NCI-H1092 (cell line): ENCODE data around the gene SNRPA1.

ENCODE experiments used
- DNase-seq: peaks from one replicate; lab custom pipeline; 2025; lab: John Stamatoyannopoulos, UW

Gene SNRPA1

DNA sequence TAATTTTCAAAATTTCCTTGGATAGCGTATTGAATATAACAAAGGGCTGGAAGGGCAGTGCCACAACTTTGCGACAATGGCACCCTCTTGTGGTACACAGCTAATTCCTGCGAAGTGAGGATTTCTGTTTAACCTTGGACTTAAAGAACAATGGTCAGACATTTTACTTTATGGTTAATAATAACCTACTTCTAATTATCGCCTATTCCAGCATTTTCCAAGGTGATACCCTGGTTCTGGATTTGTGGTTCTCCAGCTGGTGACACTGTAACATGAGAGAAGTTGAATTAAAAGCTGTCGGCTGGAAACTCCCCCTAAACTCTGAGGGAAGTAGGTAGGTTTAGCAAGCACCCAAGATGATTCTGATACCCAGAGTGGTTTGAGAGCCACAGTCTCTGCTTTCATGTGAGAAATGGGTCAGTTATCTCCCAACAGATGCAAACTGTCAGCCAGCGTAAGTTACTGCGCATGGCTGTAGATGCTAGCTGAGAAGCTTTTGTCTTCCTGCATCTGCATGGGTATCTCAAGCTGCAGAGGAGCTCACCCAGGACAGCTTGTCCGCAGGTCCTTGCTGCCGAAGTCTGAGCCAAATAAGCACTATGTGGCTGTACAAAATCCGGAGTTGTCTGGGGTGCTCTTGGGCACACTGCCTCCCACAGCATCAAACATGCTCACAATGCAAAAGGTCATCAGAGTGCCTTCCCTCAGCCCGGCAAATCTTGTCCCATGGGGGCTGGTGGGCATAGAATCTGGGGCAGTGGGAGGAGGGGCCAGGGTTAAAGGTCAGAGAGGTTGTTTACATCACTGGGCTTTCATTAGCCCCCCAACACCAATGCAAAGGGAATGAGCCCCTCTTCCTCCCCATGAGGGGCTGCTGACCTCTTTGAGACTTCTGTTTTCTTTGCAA lies 36.6 kb downstream of the SNRPA1 start:
- DNase-seq = no peak

DNA sequence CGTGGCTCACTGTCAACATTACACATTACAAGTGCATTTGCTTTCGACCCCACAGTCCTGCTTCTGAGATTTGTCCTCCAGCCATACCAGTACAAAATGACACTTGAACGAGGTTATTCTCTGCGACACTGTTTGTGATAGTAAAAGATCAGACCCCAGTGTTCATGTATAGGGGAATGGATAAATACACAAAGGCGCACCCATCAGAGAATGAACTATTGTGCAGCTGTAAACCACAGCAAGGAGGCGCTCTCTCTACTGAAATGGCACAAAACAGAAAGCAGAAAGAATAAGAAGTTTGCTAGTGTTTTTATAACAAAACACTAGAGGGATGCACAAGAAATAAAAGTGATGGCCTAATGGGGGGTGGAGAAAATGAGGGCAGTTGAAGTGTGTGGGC lies 38.3 kb downstream of the SNRPA1 start:
- DNase-seq = no peak

DNA sequence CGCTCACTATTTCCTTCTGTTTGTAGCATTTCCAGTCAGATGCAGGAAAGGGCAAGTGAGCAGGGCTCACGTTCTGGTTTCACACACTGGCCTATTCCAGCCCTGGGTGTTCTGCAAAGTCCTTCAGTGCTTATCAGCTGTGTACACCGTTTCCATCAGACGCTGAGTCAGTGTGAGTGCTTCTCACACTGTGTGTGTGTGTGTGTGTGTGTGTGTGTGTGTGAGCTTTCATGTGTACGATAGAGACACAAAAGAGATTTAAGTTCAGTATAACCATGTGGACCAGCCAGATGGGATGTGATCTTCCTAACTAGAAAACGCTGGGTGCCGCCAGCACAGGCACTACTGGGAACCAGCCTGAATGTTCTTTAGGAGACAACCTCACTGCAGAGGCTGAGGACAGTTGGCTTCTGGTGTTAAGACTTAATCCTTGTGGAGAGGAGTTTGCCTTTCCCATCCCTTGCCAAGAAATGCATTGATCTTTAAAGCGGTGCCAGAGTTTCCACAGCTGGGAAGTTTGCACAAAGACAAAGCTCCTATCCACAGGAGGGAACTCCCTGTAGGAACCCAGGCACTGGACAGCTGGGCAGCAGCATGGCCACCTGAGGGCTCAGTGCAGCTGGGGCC lies 39.3 kb downstream of the SNRPA1 start:
- DNase-seq = no peak

DNA sequence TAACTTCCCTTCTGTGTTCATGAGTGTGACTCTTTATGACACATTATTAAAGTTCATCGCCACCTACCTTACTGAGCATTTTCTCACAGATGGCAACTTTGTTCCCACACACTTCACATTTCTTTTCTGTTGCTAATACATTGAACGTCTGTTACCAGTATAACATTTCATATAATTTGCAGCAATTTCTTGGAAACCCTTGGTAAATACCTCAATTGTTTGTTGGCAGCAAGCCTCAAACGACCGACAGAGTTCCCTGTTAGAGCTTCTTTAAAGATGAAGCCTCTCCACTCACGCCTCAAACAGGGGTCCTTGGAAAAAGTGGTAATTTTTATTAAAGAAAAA lies 40.0 kb downstream of the SNRPA1 start:
- DNase-seq = no peak

DNA sequence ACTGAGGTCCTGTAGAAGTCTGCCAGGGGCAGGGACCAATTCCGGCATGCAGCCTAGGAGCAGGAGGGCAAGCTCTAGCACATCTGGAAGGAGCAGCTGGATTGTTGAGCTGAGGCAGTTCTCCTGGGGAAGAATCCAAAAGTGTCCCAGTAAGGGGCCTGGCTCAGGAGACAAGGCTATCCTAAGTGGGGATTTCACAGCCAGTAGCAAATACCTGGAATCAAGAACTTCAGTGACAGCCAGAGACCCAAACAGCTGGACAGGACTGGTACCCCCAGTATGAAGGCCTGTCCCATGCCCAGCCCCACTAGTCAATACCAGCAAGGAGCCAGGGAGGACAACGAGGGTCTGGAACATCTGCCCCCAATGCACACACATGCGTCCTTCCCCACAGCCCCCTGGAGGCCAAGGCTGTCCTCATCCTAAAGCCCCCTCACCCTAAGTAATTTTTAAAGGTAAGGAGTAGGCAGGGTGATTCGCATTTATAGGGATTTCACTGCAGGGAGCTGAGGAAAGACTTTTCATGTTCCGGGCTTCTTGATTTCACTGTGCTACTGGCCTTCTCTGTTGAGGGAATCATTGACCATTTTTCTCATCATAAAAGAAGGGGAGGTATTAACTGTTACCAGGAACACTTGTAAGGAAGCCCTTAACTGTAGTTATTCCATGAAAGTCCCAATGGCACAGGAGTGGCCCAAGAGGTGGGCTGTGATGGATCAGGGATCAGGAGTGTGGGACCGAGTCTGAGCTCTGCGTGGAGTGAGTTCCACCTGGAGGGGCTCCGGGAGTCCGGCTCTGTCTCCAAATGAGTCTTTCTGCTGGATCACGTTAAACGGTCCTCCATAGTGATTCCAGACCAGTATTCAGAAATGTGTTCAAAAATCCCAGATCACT lies 40.6 kb downstream of the SNRPA1 start:
- DNase-seq = no peak

DNA sequence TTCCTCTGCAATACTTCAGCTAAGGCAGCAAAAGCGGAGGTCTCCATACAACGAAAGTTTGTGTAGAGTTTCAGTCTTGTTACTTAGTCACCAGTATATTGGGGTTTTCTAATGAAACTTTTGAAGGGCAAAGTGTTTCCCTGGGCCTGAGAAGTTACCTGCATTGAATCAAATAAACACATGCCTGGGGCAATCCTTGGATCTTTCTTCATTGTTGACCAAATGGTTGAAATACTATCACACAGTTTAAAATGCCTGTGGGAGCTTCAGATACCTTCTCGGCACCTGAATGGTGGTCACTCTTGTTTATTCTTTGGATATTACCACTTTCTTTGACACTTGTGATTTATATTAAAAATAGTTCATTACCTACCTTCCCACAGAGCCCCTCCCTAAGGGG lies 42.2 kb downstream of the SNRPA1 start:
- no peak for DNase-seq

DNA sequence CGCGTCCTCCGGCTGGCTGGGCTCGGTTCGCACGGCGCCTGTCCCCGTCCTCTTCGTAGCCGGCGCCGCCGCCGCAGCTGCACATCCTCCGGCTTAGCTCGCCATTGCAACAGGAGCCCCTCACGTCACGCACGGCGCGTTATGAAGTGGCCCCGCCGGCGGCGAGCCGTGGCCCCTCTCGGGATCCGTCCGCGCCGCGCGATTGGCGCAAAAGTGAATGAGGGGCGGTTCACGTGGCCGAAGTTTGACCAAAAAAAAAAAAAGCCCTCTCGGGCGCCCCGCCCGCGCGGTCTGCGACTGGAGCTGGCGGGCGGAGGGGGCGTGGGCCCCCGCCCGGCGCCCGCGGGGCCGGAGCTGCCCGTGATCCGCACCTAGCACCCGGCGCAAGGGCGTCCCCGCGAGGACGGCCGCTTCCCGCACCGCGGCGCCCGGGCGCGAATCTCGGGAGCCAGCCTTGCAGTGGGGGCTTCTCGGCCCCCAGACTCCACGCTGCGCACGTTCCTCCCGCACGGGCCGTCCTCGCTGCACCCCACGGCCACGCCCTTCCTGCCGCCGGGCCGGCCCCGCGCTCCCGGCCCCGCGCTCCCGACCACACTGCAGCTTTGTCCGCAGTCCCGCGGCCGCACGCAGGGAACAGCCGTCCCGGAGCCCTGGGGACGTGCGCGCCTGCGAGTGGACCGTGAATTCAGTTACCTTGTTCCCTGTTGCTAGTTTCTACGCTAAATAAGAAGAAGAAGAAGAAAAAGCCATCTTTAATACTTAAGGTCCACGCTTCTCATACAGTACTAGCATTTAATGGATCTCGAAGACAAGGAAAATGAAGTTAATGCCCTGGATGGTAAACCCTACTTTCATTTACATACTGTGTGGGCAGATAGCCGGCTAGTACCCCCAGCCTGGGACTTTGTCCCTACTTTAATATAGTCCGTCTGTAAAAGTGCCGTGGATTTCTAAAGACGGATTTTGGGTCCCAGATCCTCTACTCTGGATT lies 42.9 kb downstream of the SNRPA1 start, which contains the start of gene CHSY1:
TSS of gene CHSY1 (minus strand) at position 219 of the 991 bp plus-strand sequence. CDS start 592 bp downstream, outside the sequence.
- DNase-seq = peak; percentile 55

DNA sequence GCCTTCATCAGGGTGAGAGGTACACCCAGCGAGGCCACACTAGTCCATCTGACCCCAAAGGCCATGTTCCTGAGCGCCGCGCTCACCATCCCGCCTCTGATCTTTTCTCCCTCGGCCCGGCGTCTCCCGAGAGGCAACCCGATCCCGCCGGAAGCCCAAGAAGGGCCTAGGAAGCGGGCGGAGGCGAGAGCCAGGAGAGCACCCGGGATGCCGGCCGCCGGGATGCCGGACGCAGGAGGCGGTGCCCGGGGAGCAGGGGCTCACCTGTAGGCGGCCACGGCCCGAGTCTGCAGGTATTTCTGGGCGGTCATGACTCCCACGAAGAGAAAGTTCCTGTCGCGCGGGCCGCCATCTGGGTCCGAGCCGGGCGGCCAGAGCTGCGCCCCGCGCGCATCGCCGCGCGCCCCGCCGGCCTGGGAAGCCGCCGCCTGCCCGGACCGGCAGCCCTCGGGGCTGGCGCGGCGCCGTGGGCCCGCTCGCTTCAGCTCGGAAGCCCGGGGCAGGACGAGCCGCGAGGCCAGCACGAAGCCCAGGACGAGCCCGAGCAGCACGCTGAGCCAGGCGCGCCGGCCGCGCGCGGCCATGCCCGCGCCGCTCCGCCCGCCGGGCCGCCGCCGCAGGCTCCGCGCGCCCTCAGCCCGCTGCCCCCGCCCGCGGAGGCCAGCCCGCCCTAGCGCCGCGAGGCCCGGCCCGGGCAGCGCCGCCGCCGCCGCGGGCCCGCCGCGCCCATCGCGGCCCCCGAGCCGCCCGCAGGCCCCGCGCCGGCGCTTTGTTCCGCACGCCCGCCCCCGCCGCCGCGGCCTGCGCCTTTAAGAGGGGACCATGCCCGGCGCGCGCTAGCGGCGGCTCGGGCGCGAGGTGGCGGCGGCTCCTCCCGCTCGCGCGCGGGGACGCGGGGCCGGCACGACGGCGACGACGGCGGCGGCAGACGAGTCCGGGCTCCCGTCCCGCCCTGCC lies 43.9 kb downstream of the SNRPA1 start:
- no peak for DNase-seq

DNA sequence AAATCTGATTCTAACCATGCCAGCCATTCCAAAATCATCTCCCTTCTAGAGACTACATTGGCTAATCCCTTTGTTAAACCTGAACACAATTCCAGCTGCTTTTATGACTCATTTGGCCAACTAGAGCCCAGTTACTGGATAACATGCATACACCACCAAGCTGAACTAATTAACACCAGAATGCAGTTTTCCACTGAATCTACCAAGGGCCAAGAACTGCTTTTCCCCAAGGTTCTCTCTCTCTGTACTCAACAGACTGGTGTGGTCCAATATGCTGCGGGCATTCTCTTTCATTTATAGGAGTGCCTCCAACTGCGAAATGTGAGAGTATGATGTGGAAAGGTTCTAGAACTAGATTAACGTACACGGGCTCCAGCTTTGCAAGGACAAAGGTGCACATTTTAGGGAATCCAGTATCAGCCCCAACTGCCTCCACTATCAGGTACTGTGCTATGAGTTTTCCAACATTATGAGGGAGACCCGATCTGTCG lies 44.7 kb downstream of the SNRPA1 start:
- DNase-seq = no peak

DNA sequence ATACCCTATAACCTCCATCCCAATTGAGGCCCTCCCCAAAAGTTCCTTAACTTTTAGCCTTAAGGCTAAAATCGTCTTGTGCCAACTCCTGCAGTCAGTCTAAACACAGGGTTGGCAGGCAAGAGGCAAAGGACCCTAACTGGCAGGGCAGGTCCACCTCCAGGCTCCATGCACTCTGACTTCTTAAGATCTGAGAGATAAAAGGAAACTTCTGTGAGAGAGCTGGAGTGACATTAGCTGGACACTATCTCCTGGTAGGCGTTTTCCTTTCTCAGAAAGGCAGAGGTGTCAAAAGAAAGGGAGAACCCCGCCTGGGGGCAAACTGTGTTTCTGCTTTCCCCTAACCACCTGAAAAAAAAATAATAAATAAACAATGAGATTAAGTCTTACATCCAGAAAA lies 46.8 kb downstream of the SNRPA1 start:
- no peak for DNase-seq

DNA sequence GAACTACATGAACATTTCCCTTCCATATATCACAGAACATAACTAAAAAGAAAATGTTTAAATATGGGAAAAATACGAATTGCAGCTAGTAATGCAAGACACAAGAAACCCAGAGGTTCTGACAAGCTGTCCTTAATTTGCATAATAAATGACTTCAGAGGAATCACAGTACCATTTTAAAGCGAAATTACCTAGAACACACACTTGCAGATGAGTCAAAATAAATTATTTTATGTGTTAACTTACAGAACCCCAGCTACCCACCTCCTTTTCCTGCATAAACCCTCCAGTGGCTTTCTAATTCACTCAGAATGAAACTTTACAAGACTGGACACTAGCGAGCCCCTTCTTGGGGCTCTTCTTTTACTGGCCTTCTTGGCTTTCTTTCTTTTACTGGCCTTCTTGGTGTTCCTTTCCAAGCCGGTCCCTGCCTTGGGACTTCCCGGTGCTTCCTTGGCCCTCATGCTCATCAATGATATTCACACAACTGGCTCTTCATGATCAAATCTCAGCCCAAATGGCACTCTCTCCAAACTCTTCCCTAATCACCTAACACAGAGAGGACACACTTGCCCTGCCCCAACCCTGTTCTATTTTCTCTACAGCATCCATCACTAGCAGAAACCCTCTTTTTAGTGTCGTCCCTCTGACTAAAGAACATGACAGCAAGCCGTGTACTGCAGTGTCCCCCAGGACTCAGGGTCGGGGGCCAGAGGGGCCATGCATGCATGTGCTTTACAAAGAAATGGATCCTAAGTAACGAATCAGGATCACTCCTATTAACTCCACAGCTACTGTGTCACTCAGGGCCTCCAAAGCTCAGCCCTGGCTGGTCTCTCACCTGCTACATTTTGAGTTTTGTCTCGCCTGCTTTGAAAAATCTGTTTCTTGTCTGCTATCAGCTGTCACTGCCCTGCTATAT lies 48.0 kb downstream of the SNRPA1 start:
- no peak for DNase-seq

DNA sequence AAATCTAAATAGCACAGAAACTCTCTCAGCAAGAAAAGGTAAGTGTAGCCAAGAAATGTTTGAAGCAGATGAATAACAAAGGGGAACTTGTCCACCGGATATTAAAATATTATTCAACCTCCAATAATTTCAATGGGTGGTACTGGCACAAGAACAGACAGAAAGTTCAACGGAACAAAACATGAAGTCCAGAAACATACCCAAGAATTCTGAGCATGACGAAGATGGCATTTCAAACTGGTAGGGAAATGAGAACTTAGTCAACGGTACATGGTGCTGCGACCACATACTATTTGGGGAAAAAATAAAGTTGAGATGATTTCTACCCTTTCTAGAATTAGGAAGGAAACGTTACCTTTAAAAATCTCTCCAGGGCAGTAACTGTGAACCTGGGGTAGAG lies 48.7 kb downstream of the SNRPA1 start:
- no peak for DNase-seq

DNA sequence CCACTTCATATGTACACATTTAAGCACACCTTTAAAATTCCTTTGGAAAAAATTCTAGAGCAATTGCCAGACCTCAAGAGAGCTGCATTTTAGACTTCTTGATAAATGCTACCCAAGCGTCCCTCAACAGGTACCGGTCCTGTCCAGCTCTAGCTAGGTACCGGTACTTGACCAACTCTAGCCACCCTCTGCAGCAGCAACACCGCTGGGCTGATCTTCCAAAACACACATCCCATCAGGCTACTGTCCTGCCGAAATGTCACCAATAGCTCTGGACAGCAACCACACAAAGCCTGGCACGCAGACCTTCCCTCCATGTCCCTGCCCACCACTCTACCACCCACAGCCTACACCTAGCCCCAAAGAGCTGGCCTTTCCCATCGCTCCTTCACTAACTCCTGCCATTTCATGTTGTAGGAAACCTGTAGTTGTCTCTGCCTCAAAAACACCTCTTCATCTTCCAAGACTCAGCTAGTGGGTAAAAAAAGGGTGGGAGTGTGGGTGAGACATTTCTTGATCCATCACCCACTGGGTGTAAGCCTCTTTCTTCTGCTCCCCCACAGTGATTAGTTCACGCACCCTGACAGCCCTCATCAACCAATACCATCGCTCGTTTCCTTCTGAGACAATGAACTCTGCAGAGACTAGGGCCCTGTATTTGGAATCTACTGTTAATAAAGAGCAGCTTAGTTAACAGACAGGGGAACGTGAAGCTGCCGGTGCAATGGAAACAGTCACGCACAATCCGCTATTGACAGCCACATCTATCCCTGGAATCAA lies 50.0 kb downstream of the SNRPA1 start:
- DNase-seq = no peak

DNA sequence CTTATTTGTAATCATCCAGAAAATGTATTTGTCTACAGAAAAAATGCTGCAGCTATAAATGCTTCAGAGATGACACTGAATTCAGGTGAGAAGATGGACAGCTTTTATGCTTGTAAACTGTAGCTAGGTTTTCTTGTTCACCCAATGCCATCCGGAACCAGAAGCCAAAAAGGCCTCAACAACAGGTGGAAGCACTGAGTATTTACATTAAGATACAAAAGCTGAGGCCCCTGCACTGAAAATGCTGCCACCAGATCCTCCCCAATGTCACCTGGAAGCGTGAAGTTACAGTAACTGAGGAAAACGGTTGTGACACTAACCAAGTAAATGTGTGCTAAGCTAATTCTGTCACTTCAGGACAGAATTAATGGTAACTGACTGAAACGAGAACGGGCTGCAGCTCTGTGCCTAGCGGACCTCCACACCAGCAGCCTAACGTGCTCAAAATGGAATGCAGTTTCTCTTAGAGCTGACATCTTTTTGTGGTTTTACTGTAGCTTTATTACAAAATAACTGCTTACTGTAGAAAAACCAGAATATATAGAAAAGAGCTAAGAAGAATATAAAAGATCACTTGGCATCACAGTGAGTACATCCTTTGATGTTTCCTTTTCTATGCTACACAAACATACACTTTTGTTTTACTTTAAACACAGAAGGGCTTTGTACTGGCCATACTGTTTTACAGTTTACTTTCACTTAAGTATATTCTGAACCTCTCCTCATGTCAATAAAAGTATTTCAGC lies 50.8 kb downstream of the SNRPA1 start:
- DNase-seq = no peak

DNA sequence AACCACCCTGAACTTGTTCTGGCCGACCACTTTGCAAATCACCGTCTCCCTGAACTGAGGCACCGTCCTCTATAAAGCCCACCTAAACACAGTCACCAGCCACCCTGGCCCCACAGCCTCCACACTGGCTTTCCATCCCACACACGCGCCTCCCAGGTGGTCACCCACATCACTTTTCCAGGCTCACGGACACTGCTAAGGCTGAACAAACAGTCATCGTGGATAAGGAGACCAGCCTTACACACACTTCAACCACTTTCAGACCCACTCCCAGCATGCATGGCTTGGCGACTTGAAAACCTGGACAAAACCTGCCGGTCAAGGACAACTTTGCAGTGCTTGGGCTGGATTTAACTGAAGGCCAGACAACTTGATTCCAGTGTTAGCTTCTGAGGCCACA lies 51.6 kb downstream of the SNRPA1 start:
- DNase-seq = no peak

DNA sequence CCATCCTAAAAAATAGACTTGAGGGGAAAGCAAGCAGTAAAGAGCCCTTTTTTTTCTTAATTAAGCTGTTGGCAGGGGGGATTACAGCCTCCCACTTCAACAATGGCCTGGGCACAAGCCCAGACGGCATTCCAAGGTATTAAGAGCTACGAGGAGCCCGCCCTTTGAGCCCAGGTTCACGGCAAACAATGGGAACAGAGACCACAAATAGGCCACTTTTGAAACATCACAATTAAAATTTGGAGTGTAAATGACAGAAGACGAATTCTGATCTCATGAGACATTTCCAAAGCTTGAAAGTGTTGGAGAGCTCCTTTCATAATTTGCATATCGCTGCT lies 52.1 kb downstream of the SNRPA1 start:
- no peak for DNase-seq
